ENCODE data around the gene PIANP. TPM values are rescaled to one million over a fixed set of nuclear protein-coding genes. Genes with fewer than 3 reads are reported as not detected.
"Not testable (repeated sequence)": the region's sequence is repeated elsewhere in the genome, so short reads cannot be mapped to it uniquely, and the experiment has no call there.

The PIANP gene
- total RNA-seq, 2 experiments from 2014 or later, result not detected

DNA sequence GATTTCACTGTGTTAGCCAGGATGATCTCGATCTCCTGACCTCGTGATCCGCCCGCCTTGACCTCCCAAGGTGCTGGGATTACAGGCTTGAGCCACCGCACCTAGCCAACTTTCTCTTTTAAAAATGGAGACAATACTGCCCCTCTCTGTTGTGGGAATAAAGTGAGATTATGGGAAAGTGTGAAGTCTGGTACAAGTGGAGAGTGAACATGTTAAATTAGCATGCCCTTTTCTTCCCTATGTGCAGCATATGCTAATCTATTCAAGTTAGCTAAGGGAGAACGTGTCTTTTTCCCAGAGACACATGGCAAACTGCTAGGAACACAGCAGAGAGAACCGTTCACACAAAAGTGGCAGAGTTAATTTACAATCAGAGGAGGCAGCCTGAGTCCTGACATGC, 24.7 kb upstream of the PIANP start:
- Mint-ChIP-seq H3K4me3 (peak overlapping the region; percentile 84), H3K27me3 (no peaks in the 10 kb centered on the region), H3K4me1 (peaks cover 22% of the 10 kb centered on the region), H3K27ac (peak overlapping the region; percentile 92), H3K9me3 (no peaks in the 10 kb centered on the region), H3K36me3 (ENCODE audit: low read depth) (peaks cover 22% of the 10 kb centered on the region)
- CTCF ChIA-PET, result interaction anchor here (2.6 to 4.6 kb wide), 5 partner anchors 28 to 166 kb away, joined by 9 to 41 read pairs (median 14); partner anchors contain the start of genes MLF2, PTMS and ZNF384
- POLR2A ChIA-PET, result interaction anchor here (1.0 to 4.0 kb wide), 16 partner anchors 20 to 232 kb away, joined by 3 to 103 read pairs (median 10); partner anchors contain the start of genes C12orf57, CD4, CDCA3 and MLF2
- no peak for DNase-seq

DNA sequence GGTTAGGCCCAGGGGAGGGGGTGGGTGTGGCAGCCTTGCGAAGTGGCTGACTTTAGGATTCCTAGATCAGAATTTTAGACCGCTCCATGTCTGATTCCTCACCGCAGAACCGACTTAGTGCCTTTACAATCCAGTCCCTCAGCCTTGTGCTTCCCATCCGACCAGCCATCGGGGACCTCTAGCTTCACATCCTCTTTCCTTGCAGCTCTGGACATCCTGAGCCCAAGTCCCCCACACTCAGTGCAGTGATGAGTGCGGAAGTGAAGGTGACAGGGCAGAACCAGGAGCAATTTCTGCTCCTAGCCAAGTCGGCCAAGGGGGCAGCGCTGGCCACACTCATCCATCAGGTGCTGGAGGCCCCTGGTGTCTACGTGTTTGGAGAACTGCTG, 23.8 kb upstream of the PIANP start:
- H3K4me3 Mint-ChIP-seq, result peak overlapping the region; percentile 84
- peak; percentile 49 for DNase-seq
- peaks cover 22% of the 10 kb centered on the region for H3K4me1 Mint-ChIP-seq
- ChIA-PET CTCF (interaction anchor here (0.7 to 4.6 kb wide), 26 partner anchors 10 to 294 kb away, joined by 3 to 41 read pairs (median 5); partner anchors contain the start of genes CD4, CDCA3, LPCAT3 and MLF2), POLR2A (interaction anchor here (0.7 to 4.0 kb wide), 46 partner anchors 9 to 685 kb away, joined by 3 to 103 read pairs (median 6); partner anchors contain the start of genes C12orf57, CD4, CDCA3 and GAPDH)
- no peaks in the 10 kb centered on the region for H3K27me3 Mint-ChIP-seq
- H3K27ac Mint-ChIP-seq, result peak overlapping the region; percentile 92
- no peaks in the 10 kb centered on the region for H3K9me3 Mint-ChIP-seq
- peaks cover 12% of the 10 kb centered on the region for H3K36me3 Mint-ChIP-seq (ENCODE audit: low read depth)

DNA sequence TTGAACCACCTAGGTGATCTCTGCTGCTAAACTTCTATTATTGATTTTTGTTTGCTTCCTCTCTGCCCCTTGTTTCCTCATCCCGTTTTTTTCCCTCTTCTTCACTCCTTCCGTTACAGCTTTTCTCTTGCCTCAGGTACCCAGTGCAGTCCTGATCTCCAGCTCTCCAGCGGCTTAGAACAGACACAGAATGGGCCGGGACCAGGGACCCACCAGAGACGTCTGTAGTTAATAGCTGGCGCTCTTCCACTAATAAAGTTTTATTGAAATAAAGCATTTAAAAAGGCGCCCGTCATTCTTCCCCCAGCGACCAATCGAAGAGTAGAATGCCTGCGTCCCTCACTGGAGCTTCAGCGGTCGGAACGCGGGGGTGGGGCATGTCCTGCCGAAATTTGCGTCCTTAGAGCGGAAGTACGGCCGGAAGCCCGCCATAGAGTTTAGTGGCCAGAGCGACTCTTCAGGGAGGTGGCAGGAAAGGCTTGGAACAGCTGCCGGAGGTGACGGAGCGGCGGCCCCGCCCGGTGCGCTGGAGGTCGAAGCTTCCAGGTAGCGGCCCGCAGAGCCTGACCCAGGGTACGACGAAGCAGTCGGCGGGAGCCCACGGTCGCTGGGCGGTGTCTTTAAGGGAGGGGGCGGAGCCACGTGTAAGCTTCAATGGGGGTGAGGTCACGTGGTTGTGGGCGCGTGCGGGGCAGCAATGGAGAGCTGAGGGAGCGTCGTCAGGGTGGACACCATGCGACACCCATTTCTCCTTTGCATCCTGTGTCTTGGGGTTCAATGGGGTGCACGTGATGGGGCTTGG, 23.2 kb upstream of the PIANP start, which contains the start of gene COPS7A:
Gene COPS7A, plus strand, starts transcription at position 440 of the 802 bp plus-strand sequence. CDS start 611 bp downstream, outside the sequence.
- H3K27ac Mint-ChIP-seq, result peak within 1 kb of the TSS; percentile 92
- H3K4me3 Mint-ChIP-seq, result peak within 1 kb of the TSS; percentile 84
- DNase-seq, result peak; percentile 99
- ChIA-PET CTCF (interaction anchor here (0.7 to 4.6 kb wide), 26 partner anchors 9 to 294 kb away, joined by 3 to 41 read pairs (median 5); partner anchors contain the start of genes CD4, CDCA3, LPCAT3 and MLF2), POLR2A (interaction anchor here (0.5 to 4.0 kb wide), 52 partner anchors 9 to 685 kb away, joined by 3 to 103 read pairs (median 4); partner anchors contain the start of genes C12orf57, CD4, CDCA3 and GAPDH)
- H3K36me3 Mint-ChIP-seq (ENCODE audit: low read depth), result peaks cover 9% of the 10 kb centered on the region
- H3K27me3 Mint-ChIP-seq, result no peaks in the 10 kb centered on the region
- peaks cover 22% of the 10 kb centered on the region for H3K4me1 Mint-ChIP-seq
- no peaks in the 10 kb centered on the region for H3K9me3 Mint-ChIP-seq

DNA sequence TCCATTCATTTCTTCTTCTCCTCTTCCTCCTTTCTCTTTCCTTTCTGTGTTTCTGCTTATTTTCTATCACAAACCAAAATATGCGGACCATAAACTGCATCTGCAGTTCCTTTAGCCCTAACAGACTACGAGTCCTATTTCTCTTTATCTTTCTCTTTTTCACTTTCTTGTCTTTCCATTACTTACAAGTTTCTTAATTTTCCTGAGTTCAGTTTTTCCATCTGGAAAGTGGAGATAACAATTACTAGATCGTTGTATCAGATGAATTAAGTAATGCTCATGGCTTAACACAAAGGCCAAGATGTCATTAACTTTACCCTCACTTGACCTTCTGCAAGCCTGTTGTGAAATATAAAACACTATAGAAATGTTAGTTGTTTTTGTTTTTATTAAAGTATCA, 22.2 kb upstream of the PIANP start:
- H3K9me3 Mint-ChIP-seq, result no peaks in the 10 kb centered on the region
- H3K36me3 Mint-ChIP-seq (ENCODE audit: low read depth), result peaks cover 8% of the 10 kb centered on the region
- no peaks in the 10 kb centered on the region for H3K27me3 Mint-ChIP-seq
- DNase-seq, result no peak
- ChIA-PET CTCF (interaction anchor here (1.5 to 4.6 kb wide), 9 partner anchors 24 to 169 kb away, joined by 5 to 41 read pairs (median 9); partner anchors contain the start of genes MLF2, PTMS and ZNF384), POLR2A (interaction anchor here (1.0 to 4.0 kb wide), 23 partner anchors 10 to 386 kb away, joined by 3 to 103 read pairs (median 8); partner anchors contain the start of genes C12orf57, CDCA3, GAPDH and MLF2)
- no peak overlapping the region for H3K4me3 Mint-ChIP-seq
- H3K4me1 Mint-ChIP-seq, result peaks cover 22% of the 10 kb centered on the region
- H3K27ac Mint-ChIP-seq, result no peak overlapping the region

DNA sequence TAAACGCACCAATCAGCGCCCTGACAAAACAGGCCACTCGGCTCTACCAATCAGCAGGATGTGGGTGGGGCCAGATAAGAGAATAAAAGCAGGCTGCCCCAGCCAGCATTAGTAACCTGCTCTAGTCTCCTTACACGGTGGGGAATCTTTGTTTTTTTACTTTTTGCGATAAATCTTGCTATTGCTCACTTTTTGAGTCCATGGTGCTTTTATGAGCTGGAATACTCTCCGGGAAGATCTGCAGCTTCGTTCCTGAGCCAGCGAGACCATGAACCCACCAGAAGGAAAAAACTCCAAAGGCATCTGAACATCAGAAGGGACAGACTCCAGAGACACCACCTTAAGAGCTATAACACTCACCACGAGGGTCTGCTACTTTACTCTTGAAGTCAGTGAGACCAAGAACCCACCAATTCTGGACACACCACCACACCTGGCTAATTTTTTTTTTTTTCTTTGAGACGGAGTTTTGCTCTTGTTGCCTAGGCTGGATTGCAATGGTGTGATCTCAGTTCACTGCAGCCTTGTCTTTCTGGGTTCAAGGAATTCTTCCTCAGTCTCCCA, 16.3 kb upstream of the PIANP start:
- POLR2A ChIA-PET, result no interaction called here
- H3K9me3 Mint-ChIP-seq, result no peaks in the 10 kb centered on the region
- H3K27me3 Mint-ChIP-seq, result peaks cover 3% of the 10 kb centered on the region
- no peak for DNase-seq
- H3K4me1 Mint-ChIP-seq, result peaks cover 2% of the 10 kb centered on the region
- H3K36me3 Mint-ChIP-seq (ENCODE audit: low read depth), result no peaks in the 10 kb centered on the region
- CTCF ChIA-PET, result interaction anchor here (0.9 kb wide), 1 partner anchor 72 kb away, joined by 3 read pairs; the partner anchor contains the start of gene CD4
- H3K27ac Mint-ChIP-seq, result no peak overlapping the region
- H3K4me3 Mint-ChIP-seq, result no peak overlapping the region

DNA sequence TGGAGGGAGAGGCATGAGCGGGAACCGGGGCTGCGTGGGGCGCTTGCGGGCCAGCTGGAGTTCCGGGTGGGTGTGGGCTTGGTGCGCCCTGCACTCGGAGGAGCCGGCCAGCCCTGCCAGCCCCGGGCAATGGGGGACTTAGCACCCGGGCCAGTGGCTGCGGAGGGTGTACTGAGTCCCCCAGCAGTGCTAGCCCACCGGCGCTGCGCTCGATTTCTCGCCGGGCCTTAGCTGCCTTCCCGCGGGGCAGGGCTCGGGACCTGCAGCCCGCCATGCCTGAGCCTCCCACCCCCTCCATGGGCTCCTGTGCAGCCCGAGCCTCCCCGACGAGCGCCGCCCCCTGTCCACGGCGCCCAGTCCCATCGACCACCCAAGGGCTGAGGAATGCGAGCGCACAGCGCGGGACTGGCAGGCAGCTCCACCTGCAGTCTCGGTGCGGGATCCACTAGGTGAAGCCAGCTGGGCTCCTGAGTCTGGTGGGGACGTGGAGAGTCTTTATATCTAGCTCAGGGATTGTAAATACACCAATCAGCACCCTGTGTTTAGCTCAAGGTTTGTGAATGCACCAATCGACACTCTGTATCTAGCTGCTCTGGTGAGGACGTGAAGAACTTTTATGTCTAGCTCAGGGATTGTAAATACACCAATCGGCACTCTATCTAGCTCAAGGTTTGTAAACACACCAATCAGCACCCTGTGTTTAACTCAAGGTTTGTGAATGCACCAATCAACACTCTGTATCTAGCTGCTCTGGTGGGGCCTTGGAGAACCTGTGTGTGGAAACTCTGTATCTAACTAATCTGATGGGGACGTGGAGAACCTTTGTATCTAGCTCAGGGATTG, 15.6 kb upstream of the PIANP start:
- POLR2A ChIA-PET; H3K9me3 Mint-ChIP-seq; H3K36me3 Mint-ChIP-seq (ENCODE audit: low read depth); DNase-seq; H3K27me3 Mint-ChIP-seq; H3K27ac Mint-ChIP-seq; H3K4me3 Mint-ChIP-seq; H3K4me1 Mint-ChIP-seq: not testable (repeated sequence)
- CTCF ChIA-PET, result interaction anchor here (0.9 kb wide), 1 partner anchor 73 kb away, joined by 3 read pairs; the partner anchor contains the start of gene CD4

DNA sequence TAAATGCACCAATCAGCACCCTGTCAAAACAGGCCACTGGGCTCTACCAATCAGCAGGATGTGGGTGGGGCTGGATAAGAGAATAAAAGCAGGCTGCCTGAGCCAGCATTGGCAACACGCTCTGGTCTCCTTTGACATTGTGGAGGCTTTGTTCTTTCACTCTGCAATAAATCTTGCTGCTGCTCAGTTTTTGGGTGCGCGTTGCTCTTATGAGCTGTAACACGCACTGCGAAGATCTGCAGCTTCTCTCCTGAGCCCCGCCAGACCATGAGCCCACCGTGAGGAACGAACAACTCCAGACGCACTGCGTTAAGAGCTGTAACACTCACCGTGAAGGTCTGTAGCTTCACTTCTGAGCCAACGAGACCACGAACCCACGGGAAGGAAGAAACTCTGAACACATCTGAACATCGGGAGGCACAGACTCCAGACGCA, 8.4 kb upstream of the PIANP start:
- POLR2A ChIA-PET, result interaction anchor here (1.5 to 1.6 kb wide), 2 partner anchors 15 to 19 kb away, joined by 5 to 6 read pairs; partner anchors contain the start of genes COPS7A and ZNF384
- H3K27ac Mint-ChIP-seq, result peak overlapping the region; percentile 59
- peak overlapping the region; percentile 28 for H3K4me3 Mint-ChIP-seq

DNA sequence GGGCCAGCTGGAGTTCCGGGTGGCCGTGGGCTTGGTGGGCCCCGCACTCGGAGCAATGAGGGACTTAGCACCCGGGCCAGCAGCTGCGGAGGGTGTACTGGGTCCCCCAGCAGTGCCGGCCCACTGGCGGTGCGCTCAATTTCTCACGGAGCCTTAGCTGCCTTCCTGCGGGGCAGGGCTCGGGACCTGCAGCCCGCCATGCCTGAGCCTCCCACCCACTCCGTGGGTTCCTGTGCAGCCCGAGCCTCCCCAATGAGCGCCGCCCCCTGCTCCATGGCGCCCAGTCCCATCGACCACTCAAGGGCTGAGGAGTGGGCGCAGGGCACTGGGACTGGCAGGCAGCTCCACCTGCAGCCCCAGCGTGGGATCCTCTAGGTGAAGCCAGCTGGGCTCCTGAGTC, 7.7 kb upstream of the PIANP start:
- CTCF ChIA-PET; H3K9me3 Mint-ChIP-seq; H3K4me3 Mint-ChIP-seq; DNase-seq; H3K4me1 Mint-ChIP-seq; H3K27ac Mint-ChIP-seq; H3K36me3 Mint-ChIP-seq (ENCODE audit: low read depth): not testable (repeated sequence)
- peaks cover 24% of the 10 kb centered on the region for H3K27me3 Mint-ChIP-seq
- POLR2A ChIA-PET, result interaction anchor here (1.5 kb wide), 1 partner anchor 15 kb away, joined by 6 read pairs; the partner anchor contains the start of gene COPS7A

More for the DNA sequence above, 8.4 kb upstream of the PIANP start:
- Mint-ChIP-seq H3K27me3 (peaks cover 18% of the 10 kb centered on the region), H3K9me3 (no peaks in the 10 kb centered on the region), H3K4me1 (peaks cover 8% of the 10 kb centered on the region), H3K36me3 (ENCODE audit: low read depth) (peaks cover 5% of the 10 kb centered on the region)
- CTCF ChIA-PET, result no interaction called here
- no peak for DNase-seq

DNA sequence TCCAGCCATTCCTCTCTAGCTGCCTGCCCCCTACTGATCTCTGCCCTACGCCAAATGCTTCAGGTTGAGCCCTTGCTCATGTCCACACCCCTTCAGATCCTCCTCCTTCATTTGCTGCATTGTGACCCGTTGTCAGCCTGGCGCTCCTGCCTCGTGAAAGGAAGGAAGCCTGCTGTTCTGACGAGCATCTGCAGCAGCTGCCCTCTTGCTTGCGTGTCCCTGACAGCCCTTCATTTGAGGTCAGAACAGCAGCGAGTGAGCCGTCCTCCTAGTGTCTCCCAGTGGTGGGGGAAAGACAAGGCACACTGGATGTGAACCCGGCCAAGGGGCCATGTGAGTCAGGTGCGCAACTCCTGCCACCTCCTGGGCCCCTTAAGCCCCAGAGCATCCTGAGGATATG, 3.0 kb upstream of the PIANP start:
- peaks cover 54% of the 10 kb centered on the region for H3K27me3 Mint-ChIP-seq
- H3K36me3 Mint-ChIP-seq (ENCODE audit: low read depth), result no peaks in the 10 kb centered on the region
- no peak overlapping the region for H3K27ac Mint-ChIP-seq
- POLR2A ChIA-PET, result no interaction called here
- no peak overlapping the region for H3K4me3 Mint-ChIP-seq
- no peaks in the 10 kb centered on the region for H3K9me3 Mint-ChIP-seq
- H3K4me1 Mint-ChIP-seq, result peaks cover 19% of the 10 kb centered on the region
- no peak for DNase-seq
- CTCF ChIA-PET, result no interaction called here

DNA sequence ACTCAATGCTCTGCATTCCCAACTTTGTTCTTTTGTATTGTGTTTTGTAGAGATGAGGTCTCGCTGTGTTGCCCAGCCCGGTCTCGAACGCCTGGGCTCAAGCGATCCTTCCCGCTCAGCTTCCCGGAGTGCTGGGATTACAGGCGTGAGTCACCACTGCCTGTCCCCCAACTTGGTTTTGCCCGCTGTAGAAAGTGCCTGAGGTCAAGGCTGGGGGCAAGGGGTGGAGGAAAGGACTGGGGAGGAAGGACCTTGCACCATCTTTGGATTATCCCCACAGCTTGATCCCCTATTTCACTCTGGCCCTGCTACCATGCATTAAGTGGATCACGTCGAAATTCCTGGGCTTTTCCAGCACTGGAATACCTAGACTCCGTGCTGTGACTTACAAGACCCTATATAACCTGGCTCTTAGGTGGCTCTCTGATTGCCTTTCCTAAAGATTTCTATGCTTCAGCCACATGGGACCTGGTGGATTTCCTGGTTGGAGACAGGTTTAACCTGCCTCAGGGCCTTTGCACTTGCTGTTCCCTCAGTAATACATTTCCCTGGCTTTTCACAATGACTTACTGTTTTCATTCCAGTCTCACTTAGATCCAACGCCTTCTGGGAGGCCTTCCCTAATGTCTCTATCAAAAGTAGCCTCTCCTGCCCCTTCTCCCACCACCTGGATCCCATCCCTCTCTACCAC, 608 bp upstream of the PIANP start:
- ChIA-PET POLR2A (no interaction called here), CTCF (no interaction called here)
- no peak overlapping the region for H3K27ac Mint-ChIP-seq
- H3K4me1 Mint-ChIP-seq, result peaks cover 22% of the 10 kb centered on the region
- no peak for DNase-seq
- H3K27me3 Mint-ChIP-seq, result peaks cover 64% of the 10 kb centered on the region
- peak overlapping the region; percentile 46 for H3K4me3 Mint-ChIP-seq
- no peaks in the 10 kb centered on the region for H3K9me3 Mint-ChIP-seq
- no peaks in the 10 kb centered on the region for H3K36me3 Mint-ChIP-seq (ENCODE audit: low read depth)

DNA sequence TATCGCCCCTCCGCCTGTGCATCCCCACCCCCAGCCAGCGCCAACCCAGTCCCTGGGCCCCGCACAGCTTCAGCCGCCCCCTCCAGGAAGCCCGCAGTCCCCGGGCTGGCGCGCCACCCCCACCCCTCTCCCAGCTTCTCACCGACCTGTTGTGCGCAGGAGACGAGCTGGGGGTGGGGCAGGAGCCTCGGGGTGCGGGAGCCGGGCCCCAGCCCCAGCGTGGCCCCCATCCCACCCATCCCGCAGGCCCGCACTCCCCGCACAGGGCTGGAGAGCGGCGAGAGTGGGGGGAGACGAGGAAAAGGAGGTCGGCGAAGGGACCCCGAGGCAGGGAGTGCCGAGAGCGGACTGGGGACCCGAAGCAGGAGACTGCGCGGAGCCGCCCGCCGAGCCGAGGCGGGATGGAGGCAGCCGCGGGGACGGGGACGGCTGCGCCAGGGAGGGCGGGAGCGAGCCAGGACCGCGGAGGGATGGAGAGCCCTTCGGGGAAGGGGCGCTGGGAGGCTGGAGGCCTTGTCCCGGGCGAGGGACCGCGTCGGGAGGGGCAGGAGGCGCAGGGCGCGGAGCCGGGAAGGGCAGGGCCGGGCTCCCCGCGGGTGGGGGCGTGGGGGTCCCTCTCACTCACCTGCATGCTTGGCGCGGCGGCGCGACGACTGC, 498 bp downstream of the PIANP start:
- Mint-ChIP-seq H3K36me3 (ENCODE audit: low read depth) (no peaks in the 10 kb centered on the region), H3K4me1 (peaks cover 22% of the 10 kb centered on the region), H3K9me3 (no peaks in the 10 kb centered on the region), H3K27ac (no peak overlapping the region), H3K4me3 (peak overlapping the region; percentile 40), H3K27me3 (peaks cover 62% of the 10 kb centered on the region)
- CTCF ChIA-PET, result no interaction called here
- POLR2A ChIA-PET, result interaction anchor here (1.6 to 3.1 kb wide), 2 partner anchors 11 to 24 kb away, joined by 4 to 22 read pairs; partner anchors contain the start of genes COPS7A and ZNF384
- DNase-seq, result no peak
